Esophagus squamous epithelium (tissue), 4 donors: ENCODE results near the gene CNIH3.

Source experiments
- POLR2A ChIP-seq, 4 donors: fragments of 450-650 bp; IDR thresholded peaks; one replicate each; pipeline ENCODE4 v1.6.1; 2017; ENCODE audit warnings: antibody characterized with exemption in 4 of 4, mild to moderate bottlenecking in 4 of 4, moderate library complexity in 3 of 4
- TF ChIP-seq, protein P1 (sequence below), 6 experiments: fragments of 450-650 bp in 4 of 6; fragments of 200-600 bp in 2 of 6; sonication (generic) in 2 of 6; IDR thresholded peaks; one replicate each; pipeline ENCODE4 v1.5.1; 2016 to 2019; ENCODE audit warnings: antibody characterized with exemption in 6 of 6, mild to moderate bottlenecking in 4 of 6, moderate library complexity in 4 of 6

DNA sequence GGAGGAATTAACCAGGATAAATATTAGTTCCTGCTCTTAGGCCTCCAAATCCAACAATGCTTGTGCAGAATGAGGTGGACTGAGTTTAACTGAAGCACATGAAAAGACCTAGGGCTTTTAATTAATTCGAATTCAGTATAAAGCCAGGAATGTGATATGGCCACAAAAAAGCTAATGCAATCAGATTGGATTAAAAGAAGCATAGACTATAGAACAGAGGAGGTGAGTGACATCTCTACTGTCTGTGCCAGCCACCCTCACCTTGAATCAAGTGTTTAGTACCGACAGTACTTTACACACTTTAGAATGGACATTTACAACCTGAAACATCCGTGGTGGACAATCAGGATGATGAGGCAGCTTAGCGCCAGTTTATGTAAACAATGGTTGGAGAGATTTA lies 62.1 kb downstream of the CNIH3 start:
- TF ChIP-seq POLR2A (IDR thresholded peaks at IDR 0.05), result no peak
- TF ChIP-seq, protein P1, sequence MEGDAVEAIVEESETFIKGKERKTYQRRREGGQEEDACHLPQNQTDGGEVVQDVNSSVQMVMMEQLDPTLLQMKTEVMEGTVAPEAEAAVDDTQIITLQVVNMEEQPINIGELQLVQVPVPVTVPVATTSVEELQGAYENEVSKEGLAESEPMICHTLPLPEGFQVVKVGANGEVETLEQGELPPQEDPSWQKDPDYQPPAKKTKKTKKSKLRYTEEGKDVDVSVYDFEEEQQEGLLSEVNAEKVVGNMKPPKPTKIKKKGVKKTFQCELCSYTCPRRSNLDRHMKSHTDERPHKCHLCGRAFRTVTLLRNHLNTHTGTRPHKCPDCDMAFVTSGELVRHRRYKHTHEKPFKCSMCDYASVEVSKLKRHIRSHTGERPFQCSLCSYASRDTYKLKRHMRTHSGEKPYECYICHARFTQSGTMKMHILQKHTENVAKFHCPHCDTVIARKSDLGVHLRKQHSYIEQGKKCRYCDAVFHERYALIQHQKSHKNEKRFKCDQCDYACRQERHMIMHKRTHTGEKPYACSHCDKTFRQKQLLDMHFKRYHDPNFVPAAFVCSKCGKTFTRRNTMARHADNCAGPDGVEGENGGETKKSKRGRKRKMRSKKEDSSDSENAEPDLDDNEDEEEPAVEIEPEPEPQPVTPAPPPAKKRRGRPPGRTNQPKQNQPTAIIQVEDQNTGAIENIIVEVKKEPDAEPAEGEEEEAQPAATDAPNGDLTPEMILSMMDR (IDR thresholded peaks at IDR 0.05), result no peak
